ENCODE measurements around the gene NPPC.

NPPC gene

GRCh38 chr2:231934441-231935206, 8.4 kb upstream of the NPPC start:
- Histone ChIP-seq H3K9me3 (ENCODE audit: insufficient read depth, low read length) (no peaks in the 10 kb centered on the region), H3K4me1 (ENCODE audit: insufficient read depth, insufficient read length) (peaks cover 6% of the 10 kb centered on the region), H3K4me3 (ENCODE audit: insufficient read length, low read depth) (no peak overlapping the region), H3K9ac (ENCODE audit: insufficient read length, low read depth) (no peak overlapping the region), H3K36me3 (ENCODE audit: insufficient read depth, insufficient read length, low read length) (no peaks in the 10 kb centered on the region), H3K27me3 (ENCODE audit: insufficient read depth, insufficient read length) (no peaks in the 10 kb centered on the region)
- TF ChIP-seq YY1 (IDR thresholded peaks at IDR 0.05; ENCODE audit: insufficient read depth, insufficient read length) = no peak
- no peak for TF ChIP-seq ZNF274 (IDR thresholded peaks at IDR 0.05; ENCODE audit: low read depth, low read length)
- no peak for TF ChIP-seq SUZ12 (IDR thresholded peaks at IDR 0.05; ENCODE audit: extremely low read depth, insufficient read depth, insufficient read length)
- no peak for DNase-seq (ENCODE audit: low read depth, low spot score)

GRCh38 chr2:231933916-231934401, 7.8 kb upstream of the NPPC start:
- no peak for DNase-seq (ENCODE audit: low read depth, low spot score)
- Histone ChIP-seq H3K9me3 (ENCODE audit: insufficient read depth, low read length) (no peaks in the 10 kb centered on the region), H3K36me3 (ENCODE audit: insufficient read depth, insufficient read length, low read length) (no peaks in the 10 kb centered on the region), H3K4me3 (ENCODE audit: insufficient read length, low read depth) (no peak overlapping the region), H3K4me1 (ENCODE audit: insufficient read depth, insufficient read length) (peaks cover 6% of the 10 kb centered on the region), H3K9ac (ENCODE audit: insufficient read length, low read depth) (no peak overlapping the region), H3K27me3 (ENCODE audit: insufficient read depth, insufficient read length) (no peaks in the 10 kb centered on the region)
- TF ChIP-seq YY1 (IDR thresholded peaks at IDR 0.05; ENCODE audit: insufficient read depth, insufficient read length) (no peak), SUZ12 (IDR thresholded peaks at IDR 0.05; ENCODE audit: extremely low read depth, insufficient read depth, insufficient read length) (no peak), ZNF274 (IDR thresholded peaks at IDR 0.05; ENCODE audit: low read depth, low read length) (no peak)

GRCh38 chr2:231932985-231933915, 7.1 kb upstream of the NPPC start:
- Histone ChIP-seq H3K4me3 (ENCODE audit: insufficient read length, low read depth) (no peak overlapping the region), H3K9me3 (ENCODE audit: insufficient read depth, low read length) (no peaks in the 10 kb centered on the region), H3K27me3 (ENCODE audit: insufficient read depth, insufficient read length) (peaks cover 2% of the 10 kb centered on the region), H3K36me3 (ENCODE audit: insufficient read depth, insufficient read length, low read length) (no peaks in the 10 kb centered on the region), H3K4me1 (ENCODE audit: insufficient read depth, insufficient read length) (peaks cover 8% of the 10 kb centered on the region), H3K9ac (ENCODE audit: insufficient read length, low read depth) (no peak overlapping the region)
- TF ChIP-seq SUZ12 (IDR thresholded peaks at IDR 0.05; ENCODE audit: extremely low read depth, insufficient read depth, insufficient read length) (no peak), YY1 (IDR thresholded peaks at IDR 0.05; ENCODE audit: insufficient read depth, insufficient read length) (no peak), ZNF274 (IDR thresholded peaks at IDR 0.05; ENCODE audit: low read depth, low read length) (no peak)
- no peak for DNase-seq (ENCODE audit: low read depth, low spot score)

DNA sequence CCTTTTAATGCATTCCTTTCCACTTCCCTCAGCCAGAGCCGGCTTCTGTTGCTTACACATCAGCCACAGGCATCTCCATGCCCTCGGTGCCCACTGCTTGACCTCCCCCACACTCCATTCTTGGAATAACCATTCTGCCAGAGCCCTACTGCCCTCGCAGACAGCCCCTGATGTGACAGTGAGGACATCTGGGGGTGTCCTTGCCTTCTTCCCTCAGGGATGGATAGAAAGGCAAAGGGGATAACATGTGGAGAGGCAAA, 6.4 kb upstream of the NPPC start:
- no peak overlapping the region for H3K4me3 ChIP-seq (ENCODE audit: insufficient read length, low read depth)
- H3K9ac ChIP-seq (ENCODE audit: insufficient read length, low read depth) = no peak overlapping the region
- peaks cover 8% of the 10 kb centered on the region for H3K27me3 ChIP-seq (ENCODE audit: insufficient read depth, insufficient read length)
- H3K4me1 ChIP-seq (ENCODE audit: insufficient read depth, insufficient read length) = peaks cover 8% of the 10 kb centered on the region
- TF ChIP-seq SUZ12 (IDR thresholded peaks at IDR 0.05; ENCODE audit: extremely low read depth, insufficient read depth, insufficient read length) (no peak), ZNF274 (IDR thresholded peaks at IDR 0.05; ENCODE audit: low read depth, low read length) (no peak), YY1 (IDR thresholded peaks at IDR 0.05; ENCODE audit: insufficient read depth, insufficient read length) (no peak)
- H3K9me3 ChIP-seq (ENCODE audit: insufficient read depth, low read length) = peaks cover 2% of the 10 kb centered on the region; the same call in 1 of the 2 replicates
- no peak for DNase-seq (ENCODE audit: low read depth, low spot score)
- no peaks in the 10 kb centered on the region for H3K36me3 ChIP-seq (ENCODE audit: insufficient read depth, insufficient read length, low read length)

GRCh38 chr2:231931481-231931915, 5.3 kb upstream of the NPPC start:
- no peaks in the 10 kb centered on the region for H3K36me3 ChIP-seq (ENCODE audit: insufficient read depth, insufficient read length, low read length)
- H3K4me1 ChIP-seq (ENCODE audit: insufficient read depth, insufficient read length) = peaks cover 8% of the 10 kb centered on the region
- TF ChIP-seq SUZ12 (IDR thresholded peaks at IDR 0.05; ENCODE audit: extremely low read depth, insufficient read depth, insufficient read length) (no peak), YY1 (IDR thresholded peaks at IDR 0.05; ENCODE audit: insufficient read depth, insufficient read length) (no peak), ZNF274 (IDR thresholded peaks at IDR 0.05; ENCODE audit: low read depth, low read length) (no peak)
- no peak overlapping the region for H3K4me3 ChIP-seq (ENCODE audit: insufficient read length, low read depth)
- peaks cover 12% of the 10 kb centered on the region; the same call in 1 of the 2 replicates for H3K9me3 ChIP-seq (ENCODE audit: insufficient read depth, low read length)
- peaks cover 20% of the 10 kb centered on the region for H3K27me3 ChIP-seq (ENCODE audit: insufficient read depth, insufficient read length)
- no peak for DNase-seq (ENCODE audit: low read depth, low spot score)
- H3K9ac ChIP-seq (ENCODE audit: insufficient read length, low read depth) = no peak overlapping the region

DNA sequence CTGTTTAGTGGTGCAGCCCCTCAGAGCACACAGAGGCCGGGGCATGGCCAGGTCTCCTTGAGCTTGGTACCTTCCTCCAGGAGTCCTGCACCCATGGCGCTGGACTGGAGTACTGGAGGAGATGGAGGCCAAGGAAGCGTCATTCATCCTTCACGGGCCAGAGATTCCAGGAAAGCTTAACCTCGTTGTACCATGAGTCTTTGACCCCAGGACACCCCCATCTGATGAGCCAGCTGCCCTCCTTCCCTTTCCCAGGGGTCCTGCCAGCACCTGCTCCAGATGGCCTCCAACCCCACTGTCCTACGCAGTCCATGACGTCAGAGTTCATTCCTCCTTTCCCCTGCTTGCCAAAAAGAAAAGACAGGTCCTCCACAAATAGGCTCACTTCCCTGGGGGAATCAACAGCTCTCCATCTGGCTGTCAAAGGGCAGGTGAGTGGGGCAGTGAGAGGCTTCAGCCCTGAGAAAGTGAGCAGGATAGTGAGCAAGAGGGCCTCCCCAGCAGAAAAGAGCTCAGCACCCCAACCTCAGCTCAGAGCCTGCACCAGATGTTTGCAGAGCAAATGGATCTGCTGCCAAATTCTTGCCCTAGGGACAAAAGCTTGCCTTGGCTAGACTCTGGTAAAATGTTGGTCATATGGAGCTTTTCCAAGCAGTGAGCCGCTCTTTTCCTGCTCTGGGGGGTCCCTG, 4.5 kb upstream of the NPPC start:
- peaks cover 8% of the 10 kb centered on the region for H3K4me1 ChIP-seq (ENCODE audit: insufficient read depth, insufficient read length)
- no peak for DNase-seq (ENCODE audit: low read depth, low spot score)
- peaks cover 12% of the 10 kb centered on the region; the same call in 1 of the 2 replicates for H3K9me3 ChIP-seq (ENCODE audit: insufficient read depth, low read length)
- no peak overlapping the region for H3K4me3 ChIP-seq (ENCODE audit: insufficient read length, low read depth)
- H3K27me3 ChIP-seq (ENCODE audit: insufficient read depth, insufficient read length) = peaks cover 26% of the 10 kb centered on the region
- no peaks in the 10 kb centered on the region for H3K36me3 ChIP-seq (ENCODE audit: insufficient read depth, insufficient read length, low read length)
- H3K9ac ChIP-seq (ENCODE audit: insufficient read length, low read depth) = no peak overlapping the region
- TF ChIP-seq YY1 (IDR thresholded peaks at IDR 0.05; ENCODE audit: insufficient read depth, insufficient read length) (no peak), ZNF274 (IDR thresholded peaks at IDR 0.05; ENCODE audit: low read depth, low read length) (no peak), SUZ12 (IDR thresholded peaks at IDR 0.05; ENCODE audit: extremely low read depth, insufficient read depth, insufficient read length) (no peak)
